Natural killer cell (primary cell): ENCODE measurements around the gene MVK. TPM values are rescaled to one million over a fixed set of nuclear protein-coding genes. Genes with fewer than 3 reads are reported as not detected.

Experiments used
- ATAC-seq, 3 donors: fragments of 150-1000 bp in 2 of 3; fragments of 200-7000 bp in 1 of 3; cut with Tn5 transposase; 1 replicate in 1 of 3; 2 replicates in 2 of 3; pipeline ENCODE4 v1.10.0; 2021; ENCODE audit warnings: mild to moderate bottlenecking in 2 of 3, moderate library complexity in 2 of 3
- DNase-seq, 2 donors: peaks; one replicate each; pipeline versions ENCODE4 v3.0.0 to v3.0.0-alpha.2; 2013 to 2021; ENCODE audit warnings: mixed read lengths in 1 of 2
- H3K27ac ChIP-seq: one replicate; pipeline ENCODE4 v1.5.1; 2013; ENCODE audit warnings: mild to moderate bottlenecking, low read length
- H3K27me3 ChIP-seq: one replicate; pipeline ENCODE4 v1.6.1; 2013; ENCODE audit warnings: low read length; ENCODE audit not compliant: control insufficient read depth, insufficient read depth
- H3K36me3 ChIP-seq: one replicate; pipeline ENCODE4 v1.6.1; 2013; ENCODE audit warnings: low read length; ENCODE audit not compliant: control insufficient read depth, insufficient read depth
- H3K4me1 ChIP-seq: one replicate; pipeline ENCODE4 v1.6.1; 2013; ENCODE audit warnings: low read length; ENCODE audit not compliant: control insufficient read depth, insufficient read depth
- H3K4me3 ChIP-seq: one replicate; pipeline ENCODE4 v1.5.1; 2013; ENCODE audit warnings: low read length
- H3K9me3 ChIP-seq: one replicate; pipeline ENCODE4 v1.6.1; 2013; ENCODE audit warnings: low read length; ENCODE audit not compliant: control insufficient read depth, insufficient read depth
- H3K27ac Mint-ChIP-seq, 2 donors: one replicate each; pipeline ENCODE4 v1.8.0; 2022; ENCODE audit warnings: mild to moderate bottlenecking in 2 of 2, mixed read lengths in 2 of 2, moderate library complexity in 1 of 2
- H3K27me3 Mint-ChIP-seq, 2 donors: one replicate each; pipeline ENCODE4 v1.8.0; 2022; ENCODE audit warnings: low read depth in 2 of 2, mixed read lengths in 2 of 2
- H3K36me3 Mint-ChIP-seq: one replicate; pipeline ENCODE4 v1.8.0; 2022; ENCODE audit warnings: mixed read lengths
- H3K4me1 Mint-ChIP-seq, 2 donors: one replicate each; pipeline ENCODE4 v1.8.0; 2022; ENCODE audit warnings: mixed read lengths in 2 of 2
- H3K4me3 Mint-ChIP-seq: one replicate; pipeline ENCODE4 v1.8.0; 2022; ENCODE audit warnings: mild to moderate bottlenecking, moderate library complexity, mixed read lengths
- H3K9me3 Mint-ChIP-seq, 2 donors: one replicate each; pipeline ENCODE4 v1.8.0; 2022; ENCODE audit warnings: mixed read lengths in 2 of 2
- WGBS: methylation state at CpG from one replicate; pipeline ENCODE4 v1.1.7; 2013; ENCODE audit warnings: missing lambda C conversion rate; ENCODE audit not compliant: insufficient coverage; 5-methylcytosine and 5-hydroxymethylcytosine counted together
- intact Hi-C: fragments of 100-400 bp; cut with micrococcal nuclease; formaldehyde crosslinking; loops from one replicate; pipeline ENCODE4 v1.14.2; 2022
- total RNA-seq, 4 donors: library from RNA; stranded (reverse); fragments of 120-200 nt in 1 of 4; gene quantifications; one replicate each; pipeline versions ENCODE4 v1.2.3 to v1.2.4, GENCODE V29; 2013 to 2022
- TF ChIP-seq, protein P1 (sequence below): fragments of 200-600 bp; IDR thresholded peaks from one replicate; pipeline ENCODE4 v1.8.0; 2022; ENCODE audit warnings: antibody characterized with exemption

The MVK gene
- total RNA-seq, 3 donors from 2014 or later (not counting 1 experiment from before 2014, with no cell fraction given) = 9.4 to 16.6 (median 16.2) TPM

- H3K27me3 Mint-ChIP-seq = peaks cover 3 to 12% of the 10 kb centered on the region in 2 donors
- 80% methylated on average over 2 of the region's 2 CpGs for WGBS
- DNase-seq (no peak), ATAC-seq (no peak)
- no peak overlapping the region for H3K4me3 Mint-ChIP-seq
- no peaks in the 10 kb centered on the region for H3K36me3 Mint-ChIP-seq
- H3K9me3 ChIP-seq = no peaks in the 10 kb centered on the region
- H3K9me3 Mint-ChIP-seq = no peaks in the 10 kb centered on the region
- H3K4me1 Mint-ChIP-seq = no peaks in the 10 kb centered on the region
- no peak overlapping the region for H3K27ac Mint-ChIP-seq
- no peaks in the 10 kb centered on the region for H3K36me3 ChIP-seq
- no peak overlapping the region for H3K27ac ChIP-seq
- no peaks in the 10 kb centered on the region for H3K27me3 ChIP-seq
- TF ChIP-seq, protein P1, sequence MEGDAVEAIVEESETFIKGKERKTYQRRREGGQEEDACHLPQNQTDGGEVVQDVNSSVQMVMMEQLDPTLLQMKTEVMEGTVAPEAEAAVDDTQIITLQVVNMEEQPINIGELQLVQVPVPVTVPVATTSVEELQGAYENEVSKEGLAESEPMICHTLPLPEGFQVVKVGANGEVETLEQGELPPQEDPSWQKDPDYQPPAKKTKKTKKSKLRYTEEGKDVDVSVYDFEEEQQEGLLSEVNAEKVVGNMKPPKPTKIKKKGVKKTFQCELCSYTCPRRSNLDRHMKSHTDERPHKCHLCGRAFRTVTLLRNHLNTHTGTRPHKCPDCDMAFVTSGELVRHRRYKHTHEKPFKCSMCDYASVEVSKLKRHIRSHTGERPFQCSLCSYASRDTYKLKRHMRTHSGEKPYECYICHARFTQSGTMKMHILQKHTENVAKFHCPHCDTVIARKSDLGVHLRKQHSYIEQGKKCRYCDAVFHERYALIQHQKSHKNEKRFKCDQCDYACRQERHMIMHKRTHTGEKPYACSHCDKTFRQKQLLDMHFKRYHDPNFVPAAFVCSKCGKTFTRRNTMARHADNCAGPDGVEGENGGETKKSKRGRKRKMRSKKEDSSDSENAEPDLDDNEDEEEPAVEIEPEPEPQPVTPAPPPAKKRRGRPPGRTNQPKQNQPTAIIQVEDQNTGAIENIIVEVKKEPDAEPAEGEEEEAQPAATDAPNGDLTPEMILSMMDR = no peak
- intact Hi-C loops = no loop called here
- H3K4me3 ChIP-seq = no peak overlapping the region
- H3K4me1 ChIP-seq = no peaks in the 10 kb centered on the region
Observed at GRCh38 chr12:109609342-109609741, 35.7 kb downstream of the MVK start.

DNA sequence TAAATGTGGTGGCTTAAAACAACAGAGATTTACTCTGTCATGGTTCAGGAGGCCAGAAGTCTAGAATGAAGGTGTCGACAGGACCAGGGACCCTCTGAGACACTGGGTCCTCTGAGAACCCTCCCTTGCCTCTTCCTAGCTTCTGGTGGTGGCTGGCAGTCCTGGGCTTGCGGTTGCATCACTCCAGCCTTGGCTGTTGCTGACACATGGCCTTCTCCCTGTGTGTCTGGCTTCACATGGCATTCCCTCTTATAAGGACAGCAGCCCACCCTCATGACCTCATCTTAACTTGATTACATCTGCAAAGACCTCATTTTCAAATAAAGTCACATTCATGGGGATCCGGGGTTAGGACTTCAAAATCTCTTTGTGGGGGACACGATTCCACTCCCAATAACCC, 36.9 kb downstream of the MVK start:
- Mint-ChIP-seq H3K4me3 (no peak overlapping the region), H3K36me3 (no peaks in the 10 kb centered on the region), H3K27me3 (peaks cover 3 to 12% of the 10 kb centered on the region in 2 donors), H3K27ac (no peak overlapping the region), H3K9me3 (no peaks in the 10 kb centered on the region), H3K4me1 (no peaks in the 10 kb centered on the region)
- DNase-seq (no peak), ATAC-seq (no peak)
- Histone ChIP-seq H3K4me3 (no peak overlapping the region), H3K4me1 (no peaks in the 10 kb centered on the region), H3K27ac (no peak overlapping the region), H3K9me3 (no peaks in the 10 kb centered on the region), H3K36me3 (no peaks in the 10 kb centered on the region), H3K27me3 (no peaks in the 10 kb centered on the region)
- intact Hi-C loops = no loop called here
- 81% methylated on average over 3 of the region's 4 CpGs for WGBS
- TF ChIP-seq, protein P1 = no peak

DNA sequence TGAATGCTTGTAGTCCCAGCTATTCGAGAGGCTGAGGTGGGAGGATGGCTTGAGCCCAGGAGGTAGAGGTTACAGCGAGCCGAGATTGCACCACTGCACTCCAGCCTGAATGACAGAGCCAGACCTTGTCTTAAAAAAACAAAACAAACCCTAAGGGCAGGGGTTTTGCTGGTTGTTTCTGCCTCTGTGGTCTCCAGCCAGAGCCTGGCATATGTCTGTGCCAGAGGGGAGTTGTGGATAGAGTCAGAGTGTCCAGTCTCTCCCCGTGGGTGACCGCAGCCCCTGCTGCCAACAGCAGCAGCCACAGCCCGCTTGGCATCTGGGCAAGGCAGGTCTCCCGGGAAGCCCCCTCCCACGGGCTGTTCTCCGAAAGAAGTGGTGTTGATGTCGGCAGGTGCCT, 37.6 kb downstream of the MVK start:
- no peak overlapping the region for H3K27ac ChIP-seq

DNA sequence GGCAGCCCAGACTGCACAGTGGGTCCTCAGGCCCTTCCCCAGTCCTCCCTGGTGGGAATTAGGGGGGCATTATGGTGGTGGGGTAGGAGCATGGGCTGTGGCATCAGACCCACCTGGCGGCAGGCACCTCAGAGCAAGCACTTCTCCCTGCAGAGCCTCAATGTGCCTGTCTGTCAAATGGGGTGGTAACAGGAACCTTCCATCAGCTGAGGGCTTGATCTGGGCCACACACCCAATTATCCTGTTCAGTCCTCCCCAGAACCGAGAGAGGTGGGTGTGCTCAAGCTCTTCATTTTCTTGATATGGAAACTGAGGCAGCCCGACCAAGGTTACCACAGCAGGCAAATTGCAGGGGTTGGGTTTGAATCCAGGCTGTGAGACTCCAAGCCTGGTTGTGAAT, 38.4 kb downstream of the MVK start:
- WGBS = 84% methylated on average over 3 of the region's 3 CpGs
- intact Hi-C loops = loop anchor here (2.0 kb wide), 1 partner anchor 93 kb away; no protein-coding TSS in a partner anchor
- no peaks in the 10 kb centered on the region for H3K9me3 Mint-ChIP-seq
- H3K4me3 ChIP-seq = no peak overlapping the region
- DNase-seq = no peak
- H3K36me3 ChIP-seq = no peaks in the 10 kb centered on the region
- H3K27me3 ChIP-seq = no peaks in the 10 kb centered on the region
- H3K27me3 Mint-ChIP-seq = peaks cover 6 to 20% of the 10 kb centered on the region in 2 donors
- no peaks in the 10 kb centered on the region for H3K9me3 ChIP-seq
- no peak for ATAC-seq
- no peaks in the 10 kb centered on the region for H3K36me3 Mint-ChIP-seq
- H3K27ac ChIP-seq = no peak overlapping the region
- no peaks in the 10 kb centered on the region for H3K4me1 ChIP-seq
- no peaks in the 10 kb centered on the region for H3K4me1 Mint-ChIP-seq
- H3K4me3 Mint-ChIP-seq = no peak overlapping the region
- H3K27ac Mint-ChIP-seq = no peak overlapping the region
- TF ChIP-seq, protein P1 = no peak

More for the DNA sequence above, 37.6 kb downstream of the MVK start:
- DNase-seq (no peak), ATAC-seq (no peak)
- Histone ChIP-seq H3K4me1 (no peaks in the 10 kb centered on the region), H3K4me3 (no peak overlapping the region), H3K27me3 (no peaks in the 10 kb centered on the region), H3K36me3 (no peaks in the 10 kb centered on the region), H3K9me3 (no peaks in the 10 kb centered on the region)
- no peaks in the 10 kb centered on the region for H3K4me1 Mint-ChIP-seq
- no peaks in the 10 kb centered on the region for H3K9me3 Mint-ChIP-seq
- WGBS = 70% methylated on average over 10 of the region's 10 CpGs
- intact Hi-C loops = no loop called here
- no peak overlapping the region for H3K27ac Mint-ChIP-seq
- H3K4me3 Mint-ChIP-seq = no peak overlapping the region
- no peaks in the 10 kb centered on the region for H3K36me3 Mint-ChIP-seq
- peaks cover 3 to 14% of the 10 kb centered on the region in 2 donors for H3K27me3 Mint-ChIP-seq
- TF ChIP-seq, protein P1 = no peak
